Mesenteric fat pad (tissue), 1 donor: ENCODE measurements around the gene TTC7B. TPM values are rescaled to one million over a fixed set of nuclear protein-coding genes. Genes with fewer than 3 reads are reported as not detected.

Source experiments
- DNase-seq: peaks from one replicate; pipeline ENCODE4 v3.0.0-alpha.2; 2020; ENCODE audit warnings: low spot score
- total RNA-seq: library from RNA; stranded (reverse); fragmentation: NEBNext Ultra II Directional; extraction: Animal tissue kit (Norgen Biotek cat#: 25700); gene quantifications from one replicate; pipeline ENCODE4 v1.2.1, GENCODE V29; 2021
- donor health status: DM: yes; HTN: yes; CAD: no.

Gene TTC7B
- total RNA-seq, 1 donor from 2014 or later, result 92.3 TPM

DNA sequence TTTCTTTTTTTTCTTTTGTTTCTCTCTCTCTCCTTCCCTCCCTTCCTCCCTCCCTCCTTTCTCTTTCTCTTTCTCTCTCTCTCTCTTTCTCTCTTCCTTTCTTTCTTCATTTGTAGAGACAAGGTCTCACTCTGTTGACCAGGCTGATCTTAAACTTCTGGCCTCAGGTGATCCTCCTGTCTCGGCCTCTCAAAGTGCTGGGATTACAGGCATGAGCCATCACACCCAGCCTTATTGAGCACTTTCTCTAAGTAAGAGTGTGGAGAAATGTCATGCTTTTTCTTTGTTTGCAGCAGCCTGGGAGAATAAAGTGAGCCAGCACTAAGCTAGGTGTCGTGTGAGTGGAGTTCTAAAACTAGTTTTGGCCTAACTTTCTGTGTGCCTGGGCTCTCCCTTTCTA is 74.0 kb downstream of the TTC7B start:
- no peak for DNase-seq

DNA sequence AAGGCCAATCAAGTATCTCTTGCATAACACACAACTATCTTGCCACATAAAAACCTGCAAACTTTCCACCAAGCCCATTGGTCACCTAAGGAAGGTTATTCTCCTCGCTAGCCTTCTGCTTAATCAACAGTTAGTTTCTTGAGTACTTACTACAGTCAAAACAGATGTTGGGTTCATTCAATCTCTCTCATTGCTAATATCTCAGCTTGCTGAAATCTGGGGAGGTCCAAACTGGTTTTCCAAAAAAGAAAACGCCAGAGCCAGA is 74.6 kb downstream of the TTC7B start:
- DNase-seq, result no peak

DNA sequence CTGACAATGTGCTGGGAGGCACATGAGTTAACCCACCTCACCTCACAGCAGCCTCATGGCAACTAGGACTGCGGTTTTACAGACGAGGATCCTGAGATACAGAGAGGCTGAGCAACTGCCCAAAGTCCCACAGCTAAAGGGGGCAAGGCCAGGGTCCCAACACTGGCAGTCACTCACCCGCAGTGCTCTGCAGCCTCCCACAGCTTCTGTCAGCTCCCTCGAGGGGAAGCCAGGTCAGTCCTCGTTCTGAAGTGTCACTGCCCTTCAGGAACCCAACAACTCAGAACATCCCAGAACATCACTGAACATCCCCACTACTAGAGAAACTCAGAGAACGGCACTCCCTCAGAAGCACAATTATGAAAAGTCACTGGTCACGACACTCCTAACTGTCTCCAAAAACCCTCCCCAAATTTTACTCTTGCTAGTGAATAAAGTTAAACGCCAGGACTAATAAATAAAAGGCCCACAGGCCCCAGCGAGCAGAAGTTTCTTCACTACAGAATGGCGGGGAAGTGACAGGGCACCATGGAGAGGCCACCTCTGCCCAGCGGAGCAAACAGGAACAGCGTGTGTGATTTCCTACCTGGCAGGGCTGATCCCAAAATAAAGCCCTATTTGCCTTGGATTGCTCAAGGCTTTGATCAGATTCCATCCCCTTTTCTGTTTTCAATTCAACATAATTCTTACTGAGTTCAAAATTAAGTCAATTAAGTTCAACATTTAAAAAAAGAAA is 75.1 kb downstream of the TTC7B start:
- DNase-seq, result no peak

DNA sequence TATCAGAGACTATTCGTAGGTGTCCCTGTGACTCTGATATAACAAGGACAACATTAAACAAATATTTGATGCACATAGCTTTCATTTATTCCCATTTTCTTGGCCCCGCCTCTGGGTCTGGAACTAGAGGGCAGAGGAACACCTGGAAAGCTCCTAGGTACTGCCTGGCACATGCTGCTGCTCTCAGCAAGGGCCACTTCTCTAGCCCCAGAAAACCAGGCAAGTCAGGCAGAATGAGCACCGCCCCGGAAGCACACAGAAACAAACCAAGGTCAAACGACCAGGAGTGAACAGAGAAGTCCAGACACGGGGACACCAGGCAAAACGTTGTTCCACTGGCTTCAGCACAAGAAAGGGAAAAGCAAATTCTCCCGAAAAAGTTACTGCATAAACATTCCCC is 76.1 kb downstream of the TTC7B start:
- no peak for DNase-seq

DNA sequence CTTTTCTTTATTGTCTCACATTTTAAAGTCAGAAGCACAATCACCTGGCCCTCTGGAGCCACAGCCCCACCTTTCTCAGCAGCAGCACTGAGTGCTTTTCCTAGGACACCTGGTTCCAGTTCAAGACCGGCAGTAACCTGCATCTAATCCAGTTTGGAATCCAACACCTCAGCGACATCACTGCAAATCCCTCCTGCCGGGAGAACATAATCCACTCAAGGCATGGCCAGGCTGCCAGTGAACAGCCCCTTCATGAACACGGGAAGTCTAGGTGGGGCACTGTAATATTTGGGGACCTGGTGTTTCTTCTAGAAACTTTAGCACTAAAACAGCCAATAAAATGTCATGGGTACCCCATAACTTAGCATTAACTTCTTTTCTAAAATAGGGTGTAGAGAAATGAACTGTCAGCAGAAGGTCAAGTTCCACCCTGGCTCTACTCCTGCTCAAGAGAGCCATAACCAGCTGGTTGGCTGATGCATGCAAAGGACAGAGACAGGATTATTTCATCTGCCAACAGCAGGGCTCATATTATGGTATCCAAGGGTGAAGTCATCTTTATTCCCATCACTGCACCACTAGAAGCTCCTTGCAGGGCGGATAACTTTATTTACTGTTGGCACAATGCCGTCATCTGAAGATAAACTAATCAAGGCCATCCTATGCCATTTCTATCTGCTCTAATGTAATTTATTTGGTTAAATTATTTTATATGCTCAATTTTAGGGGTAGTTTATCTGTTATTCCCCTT is 76.7 kb downstream of the TTC7B start:
- no peak for DNase-seq

- DNase-seq, result no peak
Observed at GRCh38 chr14:90733139-90733808, 83.0 kb downstream of the TTC7B start.

GRCh38 chr14:90732718-90733117 is 83.5 kb downstream of the TTC7B start:
- DNase-seq, result no peak

- DNase-seq, result no peak
Observed at GRCh38 chr14:90732139-90732538, 84.1 kb downstream of the TTC7B start.

DNA sequence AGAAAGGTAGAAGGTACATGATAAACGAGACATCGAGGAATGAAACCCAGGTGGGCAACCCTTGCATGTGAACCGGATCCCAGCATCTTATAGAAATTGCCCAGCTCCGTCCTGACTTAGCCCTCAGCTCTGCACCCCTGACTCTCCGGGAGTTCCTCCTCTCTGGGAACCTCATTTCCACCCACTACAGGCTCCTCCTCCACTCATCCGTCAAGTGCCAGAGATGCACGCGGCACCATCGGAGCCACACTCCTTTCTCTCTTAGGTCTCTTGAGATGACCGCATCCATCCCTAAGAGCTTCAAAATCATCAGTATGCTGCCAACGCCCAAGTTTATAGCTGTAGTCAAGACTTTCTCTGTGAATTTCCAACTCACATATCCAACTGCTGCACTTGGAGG is 84.7 kb downstream of the TTC7B start:
- DNase-seq, result no peak

DNA sequence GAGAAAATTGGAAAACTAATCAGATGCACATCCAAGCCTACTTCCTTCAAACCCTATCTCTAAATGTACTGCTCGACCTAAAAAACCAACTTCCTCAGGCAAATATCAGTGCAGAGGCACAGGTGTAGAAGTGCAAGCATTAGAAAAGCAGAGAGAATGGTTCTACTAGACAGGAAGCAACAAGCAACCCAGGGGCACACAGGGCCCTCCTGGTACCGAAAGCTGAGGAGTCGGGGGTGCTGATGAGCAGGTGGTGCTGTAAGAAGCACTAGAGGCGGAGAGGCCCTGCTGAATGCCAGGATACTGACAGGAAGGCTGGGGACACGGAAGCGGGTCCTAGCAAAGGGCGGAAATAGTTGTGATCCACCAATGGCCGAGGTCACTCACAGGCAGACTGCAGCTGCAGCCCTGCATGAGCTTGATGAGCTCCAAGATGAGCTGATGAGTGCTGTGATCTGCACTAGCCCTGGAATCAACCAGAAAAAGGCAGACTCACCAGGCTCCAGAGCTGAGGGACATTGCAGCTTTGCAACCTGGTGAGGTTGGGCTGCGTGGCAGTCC is 85.9 kb downstream of the TTC7B start:
- no peak for DNase-seq

GRCh38 chr14:90728951-90729350 is 87.3 kb downstream of the TTC7B start:
- DNase-seq, result no peak

DNA sequence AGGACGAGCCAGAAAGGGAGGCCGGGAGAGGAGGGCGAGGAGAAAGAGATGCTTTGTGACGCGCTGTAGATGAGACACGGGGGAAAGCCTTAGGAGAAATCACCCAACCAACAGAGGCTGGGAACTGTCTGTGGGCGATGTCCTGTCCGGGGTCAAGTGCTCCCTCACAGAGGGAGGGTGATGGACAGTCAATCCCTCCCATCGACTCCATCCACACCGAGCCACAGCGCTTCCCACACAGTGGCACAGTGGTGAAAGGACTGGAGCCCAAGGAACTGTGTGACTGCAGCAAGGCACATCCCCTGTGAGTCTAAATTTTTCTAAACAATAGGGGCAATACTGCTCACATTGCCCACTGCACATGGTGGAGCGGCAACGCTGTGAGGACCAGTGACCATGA is 89.1 kb downstream of the TTC7B start:
- DNase-seq, result no peak

- DNase-seq, result no peak
Observed at GRCh38 chr14:90726656-90727055, 89.6 kb downstream of the TTC7B start.

- DNase-seq, result no peak
Observed at GRCh38 chr14:90724866-90725265, 91.4 kb downstream of the TTC7B start.

DNA sequence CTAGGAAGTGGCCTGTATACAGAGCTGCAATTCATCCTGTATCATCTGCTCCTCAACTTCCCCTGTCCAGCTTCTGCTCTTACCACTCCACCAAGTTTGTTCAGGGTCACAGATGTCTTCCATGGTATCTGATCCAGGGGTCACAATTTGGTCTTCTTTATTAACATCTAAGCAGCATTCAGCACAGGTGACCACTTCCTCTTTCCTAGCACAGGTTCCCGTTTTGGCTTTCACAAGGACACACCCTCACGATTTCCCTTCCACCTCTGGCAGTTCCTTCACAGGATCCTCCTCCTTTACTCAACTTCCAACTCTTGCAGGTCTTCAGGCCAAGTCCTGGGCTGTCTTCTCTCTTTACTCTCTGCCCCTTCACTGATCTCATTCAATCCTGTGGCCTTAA is 93.6 kb downstream of the TTC7B start:
- DNase-seq, result no peak

- no peak for DNase-seq
Observed at GRCh38 chr14:90721619-90722305, 94.5 kb downstream of the TTC7B start.

DNA sequence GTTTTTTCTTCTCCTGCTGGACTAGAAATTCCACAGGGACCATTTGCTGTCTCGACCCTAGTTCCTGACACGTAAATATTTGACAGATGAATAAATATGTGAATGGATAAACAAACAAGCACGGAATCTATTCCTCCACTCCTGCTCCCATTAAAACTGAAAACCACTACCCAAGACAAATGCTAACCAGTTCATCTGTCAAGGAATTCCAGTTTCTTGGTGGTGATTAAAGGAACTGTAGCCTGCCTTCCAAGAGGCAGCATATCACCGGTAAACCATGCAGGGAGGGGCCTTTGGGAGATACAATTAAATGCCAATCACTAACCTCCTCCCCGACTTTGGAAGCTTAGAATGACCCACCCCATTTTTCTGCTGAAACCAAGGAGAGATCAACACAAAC is 95.4 kb downstream of the TTC7B start:
- no peak for DNase-seq

DNA sequence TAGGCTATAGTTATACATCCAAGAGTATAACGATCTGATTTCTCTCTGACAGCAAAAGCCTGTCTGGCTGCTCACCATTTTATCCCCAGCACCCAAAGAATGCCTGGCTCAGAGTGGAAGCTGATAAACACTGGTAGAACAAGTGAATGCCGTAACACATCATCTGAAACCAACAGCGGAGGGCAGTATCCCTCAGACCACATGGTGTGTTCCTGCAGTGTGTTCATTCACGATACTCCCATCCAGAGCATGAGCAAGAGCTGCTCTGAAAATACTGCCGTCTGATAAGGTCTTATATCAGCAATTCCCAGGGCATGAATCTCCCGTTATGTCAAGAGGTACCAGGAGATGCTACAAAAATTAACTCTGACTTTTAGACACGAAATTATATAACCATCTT is 95.9 kb downstream of the TTC7B start:
- no peak for DNase-seq

- DNase-seq, result no peak
Observed at GRCh38 chr14:90717916-90718315, 98.3 kb downstream of the TTC7B start.

DNA sequence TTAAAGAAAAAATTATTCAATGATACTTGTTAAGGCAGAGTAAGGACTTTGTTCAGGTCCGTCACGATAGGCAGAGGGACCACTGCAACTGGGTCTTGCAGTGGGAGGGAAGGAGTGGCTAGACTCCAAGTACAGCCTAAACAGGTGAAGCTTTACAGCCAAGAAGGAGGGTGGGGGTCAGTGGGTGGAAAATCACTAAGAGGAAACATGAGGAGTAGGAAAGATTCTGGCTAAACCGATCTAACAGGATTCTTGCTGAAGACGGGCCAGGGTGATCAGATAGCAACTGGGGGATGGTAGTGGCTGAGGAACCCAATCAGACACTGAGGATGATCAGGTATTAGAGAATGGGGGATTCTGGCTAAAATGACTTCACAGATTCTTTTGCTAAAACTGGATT is 100.2 kb downstream of the TTC7B start:
- no peak for DNase-seq

DNA sequence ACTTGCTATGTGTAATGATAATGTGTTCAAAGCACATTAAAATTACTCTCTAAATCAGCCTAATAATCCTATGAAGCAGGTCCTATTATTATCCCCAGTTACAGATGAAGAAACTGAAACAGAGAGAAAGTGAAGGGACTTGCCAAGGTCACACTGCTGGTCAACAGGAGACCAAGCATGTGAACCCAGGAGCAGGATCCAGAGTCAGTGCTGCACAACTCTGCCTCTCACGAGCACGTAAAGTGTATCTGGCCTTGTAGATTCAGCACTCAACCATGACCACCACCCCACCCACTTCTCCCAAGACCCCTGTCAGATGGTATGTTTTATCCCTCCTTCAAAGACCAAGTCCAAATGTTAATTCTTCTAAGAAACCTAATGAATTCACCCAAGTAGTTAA is 100.7 kb downstream of the TTC7B start:
- no peak for DNase-seq

DNA sequence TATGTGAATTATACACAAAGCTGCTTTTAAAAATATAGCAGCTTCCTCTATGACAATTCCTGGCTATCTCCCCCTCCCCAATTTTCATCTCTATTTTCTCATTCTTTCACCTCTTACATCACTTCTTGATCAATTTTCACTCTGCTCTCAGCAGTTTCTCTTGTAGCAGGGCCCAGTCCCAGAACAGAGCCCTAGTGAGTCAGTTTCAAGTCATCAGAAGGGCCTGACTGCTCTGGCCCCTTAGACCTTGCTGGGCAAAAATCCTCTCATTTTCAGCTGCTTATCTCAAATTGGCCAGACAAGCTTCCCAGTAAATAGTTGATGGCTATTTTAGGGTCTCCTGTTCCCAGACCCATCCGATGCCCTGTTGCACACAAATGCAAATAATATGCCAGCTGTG is 101.4 kb downstream of the TTC7B start:
- DNase-seq, result no peak
